ENCODE data around the gene ZNF280D. TPM values are rescaled to one million over a fixed set of nuclear protein-coding genes. Genes with fewer than 3 reads are reported as not detected.

ZNF280D gene
- total and polyA plus RNA-seq, 2 of the 13 experiments (the other 11 are each of a cell fraction or from before 2014, with no cell fraction given), result 7.1 to 11.9 TPM

DNA sequence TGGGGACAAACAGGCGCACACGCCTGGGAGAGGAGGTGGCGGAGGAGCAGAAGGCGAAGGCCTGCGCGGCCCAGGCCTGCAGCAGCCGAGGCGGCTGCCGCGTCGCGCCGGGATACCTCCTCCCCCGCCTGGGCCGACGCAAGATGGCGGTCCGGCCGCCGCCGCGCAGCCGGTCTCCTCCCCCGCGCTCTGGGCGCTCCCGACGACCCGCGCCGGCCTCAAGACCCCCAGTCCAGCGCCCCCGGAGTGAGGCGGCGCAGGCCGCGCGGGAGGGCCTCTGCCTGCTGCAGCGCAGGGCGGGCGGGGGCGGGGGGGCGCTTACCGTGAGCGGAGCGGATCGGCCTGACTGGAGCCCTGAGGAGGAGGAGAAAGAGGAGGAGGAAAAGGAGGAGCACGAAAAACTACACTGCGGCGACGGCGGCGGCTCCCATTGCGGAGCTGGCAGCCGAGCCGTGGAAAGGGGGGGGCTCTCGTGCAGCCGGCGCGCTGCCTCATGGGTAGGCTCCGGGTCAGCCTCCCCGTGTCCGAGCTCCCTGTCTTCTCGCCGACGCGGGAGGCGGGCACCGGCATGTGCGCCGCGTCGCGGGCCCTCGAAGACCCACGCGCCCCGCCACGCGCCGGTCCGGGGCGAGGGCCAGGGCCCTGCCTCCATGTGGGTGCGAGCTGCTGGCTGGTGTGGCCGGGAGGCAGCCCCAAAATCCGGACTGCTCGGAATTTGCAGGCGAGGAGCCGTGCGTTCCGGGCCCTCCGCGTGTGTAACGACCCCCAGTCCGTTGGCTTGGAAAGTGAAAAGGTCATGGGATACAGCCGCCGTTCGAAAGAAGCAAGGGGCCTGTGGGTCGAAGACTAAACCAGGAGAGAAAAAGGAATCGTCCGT lies at the start of gene ZNF280D (continued):
- TF ChIP-seq, protein P1, sequence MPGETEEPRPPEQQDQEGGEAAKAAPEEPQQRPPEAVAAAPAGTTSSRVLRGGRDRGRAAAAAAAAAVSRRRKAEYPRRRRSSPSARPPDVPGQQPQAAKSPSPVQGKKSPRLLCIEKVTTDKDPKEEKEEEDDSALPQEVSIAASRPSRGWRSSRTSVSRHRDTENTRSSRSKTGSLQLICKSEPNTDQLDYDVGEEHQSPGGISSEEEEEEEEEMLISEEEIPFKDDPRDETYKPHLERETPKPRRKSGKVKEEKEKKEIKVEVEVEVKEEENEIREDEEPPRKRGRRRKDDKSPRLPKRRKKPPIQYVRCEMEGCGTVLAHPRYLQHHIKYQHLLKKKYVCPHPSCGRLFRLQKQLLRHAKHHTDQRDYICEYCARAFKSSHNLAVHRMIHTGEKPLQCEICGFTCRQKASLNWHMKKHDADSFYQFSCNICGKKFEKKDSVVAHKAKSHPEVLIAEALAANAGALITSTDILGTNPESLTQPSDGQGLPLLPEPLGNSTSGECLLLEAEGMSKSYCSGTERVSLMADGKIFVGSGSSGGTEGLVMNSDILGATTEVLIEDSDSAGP (CRISPR knock-in tag; IDR thresholded peaks at IDR 0.05; ENCODE audit: borderline replicate concordance), result peak; percentile 54
- TF ChIP-seq ZNF570 (CRISPR knock-in tag; IDR thresholded peaks at IDR 0.05; ENCODE audit: borderline replicate concordance) (no peak; the same call in 1 of the 2 replicates), ZNF607 (CRISPR knock-in tag; IDR thresholded peaks at IDR 0.05; ENCODE audit: borderline replicate concordance) (peak; percentile 90; the same call in 1 of the 2 replicates), ZSCAN31 (CRISPR knock-in tag; IDR thresholded peaks at IDR 0.05; ENCODE audit: low read depth) (peak; percentile 60; the same call in 1 of the 2 replicates), ZNF263 (CRISPR knock-in tag; IDR thresholded peaks at IDR 0.05) (peak; percentile 65), MXD1 (CRISPR knock-in tag; IDR thresholded peaks at IDR 0.05) (peak; percentile 81; the same call in 1 of the 2 replicates), GLMP (CRISPR knock-in tag; IDR thresholded peaks at IDR 0.05; ENCODE audit: borderline replicate concordance) (no peak), RFX1 (IDR thresholded peaks at IDR 0.05) (no peak), ZKSCAN1 (IDR thresholded peaks at IDR 0.05; ENCODE audit: low read length) (no peak), ZNF468 (CRISPR knock-in tag; IDR thresholded peaks at IDR 0.05) (peak; percentile 96; the same call in 1 of the 2 replicates), REST (IDR thresholded peaks at IDR 0.05; ENCODE audit: borderline replicate concordance in 1 of 2, low read depth in 1 of 2, low read length in 2 of 2) (no peak), ZNF749 (CRISPR knock-in tag; IDR thresholded peaks at IDR 0.05; ENCODE audit: borderline replicate concordance) (peak; percentile 97), REPIN1 (CRISPR knock-in tag; IDR thresholded peaks at IDR 0.05; ENCODE audit: borderline replicate concordance, low read depth) (peak; percentile 44; the same call in 1 of the 2 replicates), FOXM1 (CRISPR knock-in tag; IDR thresholded peaks at IDR 0.05) (peak; percentile 56; the same call in 1 of the 2 replicates), POGZ (CRISPR knock-in tag; IDR thresholded peaks at IDR 0.05) (peak; percentile 71), SRSF1 (optimal IDR thresholded peaks at IDR 0.05; ENCODE audit: low read depth, low read length) (peak; percentile 45), ZGPAT (CRISPR knock-in tag; IDR thresholded peaks at IDR 0.05) (peak; percentile 59; the same call in 1 of the 2 replicates), ZNF3 (CRISPR knock-in tag; IDR thresholded peaks at IDR 0.05) (no peak), TARDBP (CRISPR knock-in tag; IDR thresholded peaks at IDR 0.05) (peak; percentile 66), RXRA (CRISPR knock-in tag; IDR thresholded peaks at IDR 0.05) (no peak)
